Medulla oblongata (tissue), 1 donor: ENCODE measurements around the gene AXIN2.

Experiments used
- DNase-seq: peaks from one replicate; pipeline ENCODE4 v3.0.0-alpha.2; 2015; ENCODE audit errors: extremely low spot score

Gene AXIN2

GRCh38 chr17:65584604-65585521, 23.4 kb upstream of the AXIN2 start:
- peak; percentile 30 for DNase-seq

GRCh38 chr17:65583921-65584603, 22.6 kb upstream of the AXIN2 start:
- peak; percentile 25 for DNase-seq

- no peak for DNase-seq
Measured at GRCh38 chr17:65576939-65577338, 15.5 kb upstream of the AXIN2 start.

- no peak for DNase-seq
Measured at GRCh38 chr17:65573282-65573602, 11.8 kb upstream of the AXIN2 start.

- no peak for DNase-seq
Measured at GRCh38 chr17:65572581-65573281, 11.3 kb upstream of the AXIN2 start.

GRCh38 chr17:65572186-65572580, 10.7 kb upstream of the AXIN2 start:
- no peak for DNase-seq

- no peak for DNase-seq
Measured at GRCh38 chr17:65568918-65569317, 7.5 kb upstream of the AXIN2 start.

- no peak for DNase-seq
Measured at GRCh38 chr17:65567566-65567965, 6.1 kb upstream of the AXIN2 start.

GRCh38 chr17:65565559-65565958, 4.1 kb upstream of the AXIN2 start:
- DNase-seq, result no peak

- no peak for DNase-seq
Measured at GRCh38 chr17:65564793-65565192, 3.3 kb upstream of the AXIN2 start.

- DNase-seq, result no peak
Measured at GRCh38 chr17:65562206-65562531, 721 bp upstream of the AXIN2 start.

GRCh38 chr17:65560628-65561451, 608 bp downstream of the AXIN2 start:
- DNase-seq, result peak; percentile 82

- peak; percentile 38 for DNase-seq
Measured at GRCh38 chr17:65559804-65560627, 1.4 kb downstream of the AXIN2 start.

GRCh38 chr17:65559461-65559803, 2.0 kb downstream of the AXIN2 start:
- no peak for DNase-seq

- DNase-seq, result no peak
Measured at GRCh38 chr17:65558683-65559460, 2.6 kb downstream of the AXIN2 start.

- DNase-seq, result no peak
Measured at GRCh38 chr17:65558311-65558682, 3.2 kb downstream of the AXIN2 start.

GRCh38 chr17:65557349-65558310, 3.8 kb downstream of the AXIN2 start:
- peak; percentile 38 for DNase-seq

GRCh38 chr17:65556910-65557348, 4.5 kb downstream of the AXIN2 start:
- DNase-seq, result no peak
